SH-SY5Y (cell line): ENCODE measurements around the gene ABCD1.

ENCODE experiments used
- GATA2 ChIP-seq: IDR thresholded peaks from 2 replicates; pipeline ENCODE4 v1.6.1; 2011; ENCODE audit warnings: mild to moderate bottlenecking, low read depth, low read length
- GATA3 ChIP-seq: IDR thresholded peaks from 2 replicates; pipeline ENCODE4 v1.6.1; 2011; ENCODE audit warnings: low read depth, mild to moderate bottlenecking, low read length, moderate library complexity

GRCh38 chrX:153685156-153685536 is 39.5 kb upstream of the ABCD1 start:
- TF ChIP-seq GATA3, result no peak
- no peak for TF ChIP-seq GATA2
